Gastrocnemius medialis (tissue), 4 donors: Measurements from ENCODE around the gene SMIM10L1.

Experiments
- POLR2A ChIP-seq, 2 donors: fragments of 450-650 bp; IDR thresholded peaks; one replicate each; pipeline ENCODE4 v1.6.1; 2017; ENCODE audit warnings: antibody characterized with exemption in 2 of 2, mild to moderate bottlenecking in 2 of 2, moderate library complexity in 2 of 2
- TF ChIP-seq, protein P1 (sequence below), 5 experiments: fragments of 450-650 bp in 3 of 5; fragments of 200-600 bp in 2 of 5; sonication (generic) in 2 of 5; IDR thresholded peaks in 4 of 5; conservative IDR thresholded peaks in 1 of 5; 1 replicate in 4 of 5; 2 replicates in 1 of 5; pipeline ENCODE4 v1.5.1; 2016 to 2019; ENCODE audit warnings: antibody characterized with exemption in 5 of 5, mild to moderate bottlenecking in 3 of 5, moderate library complexity in 3 of 5

DNA sequence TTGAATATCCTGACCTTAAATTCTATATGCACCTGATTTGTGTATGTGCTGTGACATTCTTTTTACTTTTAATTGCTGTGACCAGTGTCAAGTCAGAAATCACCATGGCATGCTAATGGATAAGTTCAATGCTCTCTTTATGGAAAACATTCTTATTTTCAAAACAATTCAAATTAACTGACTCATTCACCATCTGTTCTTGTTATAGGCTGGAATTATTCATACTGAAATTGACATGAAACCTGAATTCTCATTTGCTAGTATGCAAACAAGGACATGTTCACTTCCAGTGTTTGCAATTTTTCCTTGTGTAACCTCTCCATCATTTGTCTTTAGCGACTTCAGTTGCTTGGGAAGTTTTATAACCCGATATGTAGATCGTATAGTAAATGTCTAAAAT, 36.7 kb upstream of the SMIM10L1 start, which contains the start of gene TAS2R30:
- no peak for TF ChIP-seq POLR2A (IDR thresholded peaks at IDR 0.05)
- TF ChIP-seq, protein P1, sequence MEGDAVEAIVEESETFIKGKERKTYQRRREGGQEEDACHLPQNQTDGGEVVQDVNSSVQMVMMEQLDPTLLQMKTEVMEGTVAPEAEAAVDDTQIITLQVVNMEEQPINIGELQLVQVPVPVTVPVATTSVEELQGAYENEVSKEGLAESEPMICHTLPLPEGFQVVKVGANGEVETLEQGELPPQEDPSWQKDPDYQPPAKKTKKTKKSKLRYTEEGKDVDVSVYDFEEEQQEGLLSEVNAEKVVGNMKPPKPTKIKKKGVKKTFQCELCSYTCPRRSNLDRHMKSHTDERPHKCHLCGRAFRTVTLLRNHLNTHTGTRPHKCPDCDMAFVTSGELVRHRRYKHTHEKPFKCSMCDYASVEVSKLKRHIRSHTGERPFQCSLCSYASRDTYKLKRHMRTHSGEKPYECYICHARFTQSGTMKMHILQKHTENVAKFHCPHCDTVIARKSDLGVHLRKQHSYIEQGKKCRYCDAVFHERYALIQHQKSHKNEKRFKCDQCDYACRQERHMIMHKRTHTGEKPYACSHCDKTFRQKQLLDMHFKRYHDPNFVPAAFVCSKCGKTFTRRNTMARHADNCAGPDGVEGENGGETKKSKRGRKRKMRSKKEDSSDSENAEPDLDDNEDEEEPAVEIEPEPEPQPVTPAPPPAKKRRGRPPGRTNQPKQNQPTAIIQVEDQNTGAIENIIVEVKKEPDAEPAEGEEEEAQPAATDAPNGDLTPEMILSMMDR (IDR thresholded peaks at IDR 0.05 in 4 of 5, conservative IDR thresholded peaks at IDR 0.05 in 1 of 5) = no peak
